ENCODE results near the gene C6orf163.
"Not testable (repeated sequence)": the region's sequence is repeated elsewhere in the genome, so short reads cannot be mapped to it uniquely, and the experiment has no call there.

C6orf163 gene

DNA sequence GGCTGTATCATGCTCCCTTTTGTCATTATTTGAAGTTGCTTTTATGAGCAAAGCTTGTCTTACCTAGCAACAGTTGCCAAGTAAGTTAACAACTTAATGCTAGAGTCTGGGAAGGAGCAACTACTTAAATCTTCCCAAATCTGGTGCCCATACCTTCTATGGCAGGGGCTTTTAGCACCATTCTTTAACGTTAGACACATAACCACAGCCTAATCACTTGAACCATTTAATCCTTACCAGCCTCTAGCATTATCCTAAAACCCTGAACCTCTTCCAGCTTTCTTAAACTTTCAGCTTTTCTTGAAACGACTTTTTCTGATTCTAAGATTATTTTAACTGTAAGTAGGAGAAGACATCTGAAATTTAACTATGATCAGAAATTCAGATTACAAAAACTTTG, at the start of gene C6orf163:
Gene C6orf163 (plus strand): TSS at position 83 of the 400 bp plus-strand sequence. CDS start 287 bp downstream, at position 370.
- DNase-seq = no peak

DNA sequence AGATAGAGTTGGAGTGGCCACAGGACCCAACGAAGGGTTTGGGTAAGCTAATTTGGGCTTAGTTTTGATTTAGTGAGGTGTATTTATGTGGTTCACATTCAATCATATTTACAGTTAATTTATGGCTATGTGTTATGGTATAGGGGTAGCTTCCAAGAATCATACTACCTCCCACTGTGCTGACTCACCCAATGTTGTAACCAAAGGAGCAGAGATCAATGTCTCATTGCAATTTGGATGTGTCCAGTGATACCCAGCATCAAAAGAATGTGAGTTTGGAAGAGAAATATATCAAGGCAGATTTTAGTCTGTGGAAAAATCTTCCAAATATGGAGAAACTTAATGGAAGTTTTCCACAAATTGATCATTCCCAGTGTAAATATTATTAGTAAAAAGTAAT, 47.5 kb upstream of the C6orf163 start:
- no peak for DNase-seq

DNA sequence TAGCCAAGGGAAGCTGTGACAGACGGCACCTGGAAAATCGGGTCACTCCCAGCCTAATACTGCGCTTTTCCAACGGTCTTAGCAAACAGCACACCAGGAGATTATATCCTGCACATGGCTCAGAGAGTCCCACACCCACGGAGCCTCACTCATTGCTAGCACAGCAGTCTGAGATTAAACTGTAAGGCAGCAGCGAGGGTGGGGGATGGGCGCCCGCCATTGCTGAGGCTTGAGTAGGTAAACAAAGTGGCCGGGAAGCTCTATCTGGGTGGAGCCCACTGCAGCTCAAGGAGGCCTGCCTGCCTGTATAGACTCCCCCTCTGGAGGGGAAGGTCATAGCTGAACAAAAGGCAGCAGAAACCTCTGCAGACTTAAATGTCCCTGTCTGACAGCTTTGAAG, 43.3 kb upstream of the C6orf163 start:
- DNase-seq = not testable (repeated sequence)

DNA sequence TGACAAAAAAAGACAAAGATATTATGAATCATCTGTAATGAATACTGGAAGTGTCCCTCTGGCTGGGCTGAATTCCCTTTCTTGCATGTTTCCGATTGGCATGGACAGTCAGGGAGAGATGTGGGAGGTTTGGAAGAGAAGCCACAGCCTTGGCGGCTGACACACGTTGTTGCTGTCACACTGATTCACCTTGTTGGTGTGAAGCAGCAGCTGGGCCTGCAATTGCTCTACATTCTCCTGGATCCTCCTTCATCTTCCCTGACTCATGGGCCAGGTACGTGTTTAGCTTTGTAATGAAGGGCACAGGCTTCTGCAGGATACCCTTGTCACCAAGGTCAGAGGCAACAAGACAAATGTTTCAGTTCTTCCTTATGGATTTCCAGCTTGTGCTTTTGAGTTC, 35.6 kb upstream of the C6orf163 start:
- no peak for DNase-seq

DNA sequence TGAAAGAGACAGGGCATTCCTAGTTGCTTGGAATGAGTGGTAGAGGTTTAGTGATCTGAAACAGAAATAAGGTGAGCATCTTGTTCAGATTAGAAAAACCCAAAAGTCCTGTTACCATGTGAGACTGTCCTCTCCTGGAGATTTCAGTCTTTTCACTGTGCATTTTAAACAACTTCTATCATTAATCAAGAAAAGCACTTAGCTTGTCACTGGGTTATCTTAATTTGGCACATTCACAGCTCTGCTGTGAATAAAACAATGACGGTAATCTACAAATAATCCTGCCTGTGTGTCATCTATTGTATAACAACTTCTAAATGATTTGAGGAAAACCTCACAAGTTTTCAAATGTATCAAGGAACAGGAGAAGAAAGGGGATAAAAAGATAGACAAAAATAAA, 31.8 kb upstream of the C6orf163 start:
- DNase-seq = no peak

DNA sequence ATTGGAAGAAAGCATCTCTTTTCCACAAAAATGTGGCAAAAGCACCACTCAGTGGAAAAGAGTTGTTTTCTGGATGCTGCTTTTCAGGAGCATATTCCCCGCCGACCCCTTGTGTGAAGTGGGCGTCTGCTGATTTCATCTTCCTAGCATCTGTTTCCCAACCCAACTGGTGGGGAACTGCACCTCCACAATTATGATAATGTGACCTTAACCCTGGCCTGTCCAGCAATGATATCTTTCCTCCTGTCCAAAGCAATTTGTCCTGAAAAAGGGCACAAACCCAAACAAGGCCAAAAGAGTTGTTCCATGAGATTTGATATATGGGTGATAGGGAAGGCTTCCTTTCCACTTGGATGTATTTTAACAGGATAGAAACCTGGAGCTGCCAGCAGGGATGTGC, 29.5 kb upstream of the C6orf163 start:
- no peak for DNase-seq

DNA sequence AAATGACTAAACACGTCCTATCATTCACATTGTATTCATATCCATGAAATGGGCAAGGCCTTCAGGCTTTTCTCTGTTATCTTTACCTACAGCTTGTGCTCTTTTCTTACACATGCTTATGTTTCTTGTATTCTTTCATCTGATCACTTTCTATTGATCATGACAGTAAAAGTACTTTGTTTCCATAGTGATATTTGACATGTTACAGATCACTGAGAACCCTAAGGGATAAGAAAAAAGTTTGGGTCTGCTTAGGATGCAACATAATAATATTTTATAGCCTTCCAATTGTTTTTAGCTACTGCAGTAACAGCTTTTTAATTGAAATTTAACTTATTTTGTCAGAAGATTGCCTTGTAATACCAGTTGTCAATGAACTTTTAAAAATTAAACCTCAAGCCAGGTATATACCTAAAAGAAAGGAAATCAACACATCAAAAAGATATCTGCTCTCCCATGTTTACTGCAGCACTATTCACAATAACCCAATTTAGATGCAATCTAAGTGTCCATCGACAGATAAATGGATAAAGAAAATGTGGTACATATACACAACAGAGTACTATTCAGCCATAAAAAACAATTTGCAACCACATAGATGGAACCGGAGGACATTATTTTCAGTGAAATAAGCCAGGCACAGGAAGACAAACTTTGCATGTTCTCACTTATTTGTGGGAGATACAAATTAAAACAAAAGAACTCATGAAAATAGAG, 25.2 kb upstream of the C6orf163 start:
- no peak for DNase-seq

DNA sequence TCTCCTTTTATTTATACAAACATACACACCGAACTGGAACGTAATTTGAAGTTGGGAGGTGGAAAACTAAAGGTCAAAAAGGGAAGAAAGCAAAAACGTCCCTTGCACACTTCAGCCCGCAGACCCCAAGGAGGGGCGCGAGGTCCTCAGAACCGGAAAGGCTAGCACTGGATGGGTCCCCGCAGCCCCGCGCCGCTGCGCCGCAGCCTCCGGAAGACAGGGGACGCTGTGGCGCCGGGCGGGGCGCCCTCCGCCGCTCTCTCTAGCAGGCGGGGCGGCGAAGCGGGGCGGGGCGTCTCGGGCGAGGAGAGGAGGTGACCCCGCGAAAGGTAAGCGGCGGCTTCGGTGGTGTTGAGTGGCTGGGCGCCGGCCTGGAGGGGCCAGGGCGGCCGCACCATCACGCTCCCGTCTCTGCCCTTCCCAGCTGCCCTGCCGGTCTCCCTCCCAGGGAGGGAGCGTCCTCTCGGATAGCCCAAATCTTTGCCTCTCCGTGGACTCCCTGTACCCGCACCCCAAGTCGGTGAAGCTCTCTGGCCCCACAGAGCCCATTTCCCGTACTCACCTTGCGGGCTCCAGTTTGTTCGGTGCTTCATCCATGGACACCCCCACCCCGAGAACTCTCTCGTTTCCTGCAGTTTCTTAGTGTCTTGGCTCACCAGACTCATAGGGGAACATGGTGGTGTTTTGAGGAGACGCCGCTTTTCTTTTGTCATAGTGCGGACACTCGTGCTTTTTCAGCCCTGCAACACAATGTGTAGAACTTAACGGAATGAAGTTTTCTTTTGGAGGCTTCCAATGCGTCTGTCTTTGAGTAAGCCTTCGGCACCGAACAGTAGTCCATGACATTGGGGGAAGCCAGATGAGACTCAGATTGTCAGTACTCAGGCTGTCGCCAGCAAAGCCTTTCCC, 22.1 kb upstream of the C6orf163 start, which contains the start of gene SMIM8:
Gene SMIM8 (plus strand): TSS at position 285 of the 909 bp plus-strand sequence. CDS start 14,444 bp downstream, outside the sequence.
- peak in 53 of 56 donors; percentile 4 to 82 (median 54) for DNase-seq

DNA sequence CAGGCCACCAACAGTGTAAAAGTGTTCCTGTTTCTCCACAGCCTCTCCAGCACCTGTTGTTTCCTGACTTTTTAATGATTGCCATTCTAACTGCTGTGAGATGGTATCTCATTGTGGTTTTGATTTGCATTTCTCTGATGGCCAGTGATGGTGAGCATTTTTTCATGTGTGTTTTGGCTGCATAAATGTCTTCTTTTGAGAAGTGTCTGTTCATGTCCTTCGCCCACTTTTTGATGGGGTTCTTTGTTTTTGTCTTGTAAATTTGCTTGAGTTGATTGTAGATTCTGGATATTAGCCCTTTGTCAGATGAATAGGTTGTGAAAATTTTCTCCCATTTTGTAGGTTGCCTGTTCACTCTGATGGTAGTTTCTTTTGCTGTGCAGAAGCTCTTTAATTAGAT, 20.7 kb upstream of the C6orf163 start:
- not testable (repeated sequence) for DNase-seq

DNA sequence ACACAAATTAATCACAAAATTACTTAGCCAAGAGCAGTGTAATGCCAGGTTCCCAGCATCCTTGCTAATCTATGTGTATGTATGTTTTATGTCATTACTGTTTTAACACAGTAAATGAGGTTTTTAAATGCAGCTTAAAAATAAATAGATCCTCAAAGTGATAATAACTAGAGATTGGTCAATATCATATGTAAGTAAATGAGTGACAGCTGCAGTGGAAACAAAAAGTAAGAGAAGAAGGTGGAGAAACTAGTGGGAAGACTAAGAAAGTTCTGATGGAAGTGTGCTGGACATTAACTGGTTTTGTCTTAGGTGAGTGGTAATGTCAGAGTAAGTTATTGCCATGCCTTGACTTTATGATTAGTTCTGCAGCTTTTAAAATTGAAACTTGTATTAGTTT, 13.7 kb upstream of the C6orf163 start:
- DNase-seq = no peak

DNA sequence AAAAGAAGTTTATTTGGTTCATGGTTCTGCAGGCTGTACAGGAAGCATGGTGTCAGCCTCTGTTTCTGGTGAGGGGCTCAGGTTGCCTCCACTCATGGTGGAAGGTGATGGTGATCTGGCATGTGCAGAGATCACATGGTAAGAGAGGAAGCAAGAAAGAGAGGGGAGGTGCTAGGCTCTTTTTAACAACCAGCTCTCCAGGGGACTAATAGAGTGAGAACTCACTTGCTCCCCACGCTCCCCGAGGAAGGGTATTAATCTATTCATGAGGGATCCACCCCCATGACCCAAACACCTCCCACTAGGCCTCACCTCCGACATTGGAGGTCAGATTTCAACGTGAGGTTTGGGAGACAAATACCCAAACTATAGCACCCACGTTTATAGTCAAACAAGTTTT, 11.6 kb upstream of the C6orf163 start:
- DNase-seq = no peak

DNA sequence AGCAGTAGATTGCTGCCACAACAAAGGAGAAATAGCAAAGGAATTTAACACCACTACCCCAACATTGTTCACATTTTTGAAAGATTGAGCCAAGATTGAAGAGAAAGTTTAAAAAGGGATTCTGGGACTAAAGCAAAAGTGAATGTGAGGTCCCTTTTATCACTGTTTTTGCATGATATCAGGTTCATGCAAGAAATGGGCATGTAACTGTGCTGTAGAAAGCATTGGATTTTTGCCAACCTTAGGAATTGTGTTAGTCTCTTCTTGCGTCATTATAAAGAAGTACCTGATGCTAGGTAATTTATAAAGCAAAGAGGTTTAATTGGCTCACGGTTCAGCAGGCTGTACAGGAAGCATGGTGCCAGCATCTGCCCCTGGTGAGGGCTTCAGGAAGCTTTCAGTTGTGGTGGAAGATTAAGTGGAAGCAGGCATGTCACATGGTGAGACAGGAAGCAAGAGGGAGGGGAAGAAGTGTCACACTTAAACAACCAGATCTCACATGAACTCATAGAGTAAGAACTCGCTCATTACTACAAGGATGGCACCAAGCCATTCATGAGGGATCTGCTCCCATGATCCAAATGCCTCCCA, 10.9 kb upstream of the C6orf163 start:
- no peak for DNase-seq

DNA sequence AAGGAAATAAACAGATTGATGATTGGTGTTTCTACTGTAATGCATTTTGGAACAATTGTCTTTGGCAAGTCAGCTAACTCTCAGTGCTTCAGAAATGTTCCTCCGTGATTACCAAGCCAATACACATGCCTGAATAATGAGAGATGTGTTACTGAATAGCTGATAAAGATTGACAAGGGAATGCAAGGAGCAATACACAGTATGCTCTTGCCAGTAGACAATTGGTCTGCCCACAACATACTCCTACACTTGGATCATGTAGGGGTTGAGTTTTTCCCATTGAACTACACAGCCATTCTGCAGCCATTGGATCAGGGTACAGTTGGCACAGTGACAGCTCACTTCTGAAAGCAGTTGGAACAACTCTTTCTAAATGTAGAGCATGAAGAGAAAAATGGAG, 9.9 kb upstream of the C6orf163 start:
- no peak for DNase-seq

DNA sequence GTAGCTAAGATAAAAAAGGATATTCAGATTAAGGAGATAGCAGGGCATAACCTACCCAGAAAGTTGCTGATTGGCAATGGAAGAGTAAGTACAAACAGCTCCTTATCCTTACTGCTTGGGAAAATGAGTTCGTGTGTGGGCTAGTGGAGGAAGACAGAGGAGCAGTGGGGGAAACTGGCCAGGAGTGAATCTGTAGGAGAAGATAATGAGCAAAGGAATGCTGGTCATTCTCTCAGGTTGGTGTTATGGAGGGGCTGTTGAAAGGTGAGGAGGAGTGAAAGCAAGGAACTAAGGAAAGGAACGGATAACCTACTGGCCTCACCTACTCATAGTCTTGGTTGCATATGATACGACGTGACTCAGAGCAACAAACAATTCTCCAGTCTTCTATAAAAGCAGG, 8.2 kb upstream of the C6orf163 start:
- DNase-seq = no peak

DNA sequence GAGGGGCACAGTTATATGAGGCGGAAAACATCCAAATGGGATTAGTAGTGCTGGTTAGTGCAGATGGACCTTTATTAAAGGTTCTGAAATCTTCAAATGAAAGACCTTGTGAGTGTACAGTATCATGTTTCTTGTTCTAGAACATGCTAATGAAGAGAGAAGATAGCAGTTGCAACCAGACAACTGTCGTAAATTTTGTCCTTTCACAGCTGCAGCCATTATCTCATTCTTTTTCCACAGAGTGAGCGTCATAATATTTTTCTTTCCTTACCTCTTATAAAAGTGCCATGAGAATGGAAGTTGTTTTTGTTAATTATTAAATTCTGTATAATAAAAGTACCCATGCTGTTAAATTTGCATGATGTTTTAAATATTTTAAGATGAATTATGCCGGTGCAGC, 4.4 kb upstream of the C6orf163 start:
- DNase-seq = no peak

DNA sequence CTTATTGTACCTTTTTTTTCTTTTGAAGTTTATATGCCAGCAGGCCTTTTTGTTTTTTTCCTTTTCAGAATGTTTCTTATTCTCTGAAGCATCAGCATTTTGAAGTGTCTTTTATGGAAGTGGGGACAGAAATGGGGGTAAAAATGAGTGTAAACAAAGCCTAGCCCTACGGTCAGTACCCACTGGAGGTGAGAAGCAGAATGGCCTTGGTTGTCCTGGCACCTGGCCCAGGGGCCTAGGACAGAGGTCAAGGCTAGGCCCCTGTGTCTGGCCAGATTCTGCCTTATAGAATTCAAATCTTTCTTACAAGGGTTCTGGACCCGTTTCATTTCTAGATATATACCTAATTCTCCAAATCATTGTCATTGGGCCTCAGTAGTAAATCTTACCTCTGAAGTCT, 3.5 kb upstream of the C6orf163 start:
- no peak for DNase-seq

DNA sequence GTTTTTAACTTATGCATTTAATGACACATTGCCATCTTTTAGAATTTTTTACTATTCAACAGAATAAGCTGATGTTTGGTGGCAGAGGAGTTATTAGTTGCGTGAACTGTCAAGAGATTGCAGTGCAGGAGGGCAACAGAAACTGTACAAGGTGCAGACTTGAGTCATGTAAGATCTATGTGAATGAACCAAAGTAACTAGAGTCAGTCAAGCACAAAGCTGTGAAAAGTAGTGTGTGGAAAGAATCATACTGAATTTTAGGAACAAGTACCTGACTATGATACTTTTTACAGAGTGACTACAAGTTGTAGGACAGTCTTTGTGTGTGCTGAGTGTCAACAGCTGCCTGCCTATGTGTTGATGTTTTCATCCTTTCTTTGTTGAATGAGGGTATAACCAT, 2.7 kb upstream of the C6orf163 start:
- no peak for DNase-seq

DNA sequence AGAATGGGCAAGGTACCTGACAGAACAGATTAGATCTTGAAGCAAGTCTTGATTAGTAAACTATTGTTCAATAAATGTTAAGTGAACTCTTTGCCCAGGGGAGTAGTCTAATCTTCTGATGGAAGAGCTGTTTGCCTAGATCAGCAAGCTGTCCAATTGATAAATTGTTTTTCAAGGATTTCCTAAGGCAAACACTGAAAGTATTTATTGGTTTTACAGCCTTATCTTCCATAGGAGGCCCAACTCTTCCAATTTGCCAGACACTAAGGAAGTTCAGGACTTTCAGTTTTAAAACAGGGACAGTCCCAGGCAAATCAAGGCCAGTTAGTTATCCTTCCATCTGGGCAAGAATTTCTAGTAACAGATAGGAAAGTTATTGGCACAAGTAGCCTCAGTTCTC, 1.8 kb upstream of the C6orf163 start:
- DNase-seq = no peak

DNA sequence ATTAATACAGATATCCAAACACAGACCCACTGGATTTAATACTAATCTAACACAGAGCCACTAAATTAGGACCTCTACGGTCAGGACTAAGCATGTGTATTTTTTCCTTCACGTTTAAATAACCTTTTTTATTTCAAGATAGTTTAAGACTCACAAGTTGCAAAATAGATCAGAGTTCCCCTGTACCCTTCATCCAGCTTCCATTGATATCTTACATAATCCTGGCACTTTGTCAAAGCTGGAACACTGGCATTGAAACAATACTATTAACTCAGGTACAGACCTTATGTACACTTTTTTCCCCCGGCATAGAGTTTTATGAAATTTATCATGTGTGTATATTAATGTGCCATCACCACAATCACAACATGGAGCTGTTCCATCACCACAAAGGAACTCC, 2.1 kb downstream of the C6orf163 start:
- no peak for DNase-seq

DNA sequence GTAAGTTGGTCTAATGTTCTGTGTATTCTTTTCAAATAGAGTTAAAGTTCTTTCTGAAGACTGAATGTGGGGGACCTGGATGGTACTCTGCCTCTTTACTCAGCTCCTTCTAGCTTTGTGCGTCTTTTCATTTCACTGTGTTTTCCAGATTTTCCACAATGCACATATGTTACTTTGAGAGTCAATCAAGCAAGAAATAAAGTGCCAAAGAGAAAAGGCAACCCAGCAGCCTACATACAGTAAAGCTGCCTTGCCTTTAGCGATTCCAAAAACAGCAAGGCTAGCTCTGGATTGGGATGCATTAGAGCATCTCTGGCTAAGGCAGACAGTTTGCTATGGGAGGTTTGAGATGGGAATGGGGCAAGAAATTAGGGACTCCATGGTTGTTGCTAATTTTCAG, 5.3 kb downstream of the C6orf163 start:
- DNase-seq = no peak

DNA sequence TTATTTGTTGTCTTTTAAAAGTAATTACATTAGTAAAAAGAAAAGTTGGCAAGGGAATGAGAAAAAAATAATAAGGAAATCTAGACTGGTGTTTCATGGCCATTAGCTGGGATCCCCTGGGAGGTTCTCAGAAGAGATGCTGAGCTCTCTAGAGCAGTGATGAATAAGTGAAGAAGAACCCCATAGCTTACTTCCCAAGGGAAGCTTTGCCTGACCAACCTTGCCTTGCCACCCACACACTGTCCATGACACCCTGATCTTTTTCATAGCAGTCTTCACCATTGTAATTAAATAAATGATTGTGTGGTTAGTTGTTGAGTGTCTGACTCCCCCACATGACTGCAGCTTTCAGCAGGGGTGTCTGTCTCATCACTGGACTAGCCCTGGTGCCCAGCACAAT, 5.9 kb downstream of the C6orf163 start:
- no peak for DNase-seq

DNA sequence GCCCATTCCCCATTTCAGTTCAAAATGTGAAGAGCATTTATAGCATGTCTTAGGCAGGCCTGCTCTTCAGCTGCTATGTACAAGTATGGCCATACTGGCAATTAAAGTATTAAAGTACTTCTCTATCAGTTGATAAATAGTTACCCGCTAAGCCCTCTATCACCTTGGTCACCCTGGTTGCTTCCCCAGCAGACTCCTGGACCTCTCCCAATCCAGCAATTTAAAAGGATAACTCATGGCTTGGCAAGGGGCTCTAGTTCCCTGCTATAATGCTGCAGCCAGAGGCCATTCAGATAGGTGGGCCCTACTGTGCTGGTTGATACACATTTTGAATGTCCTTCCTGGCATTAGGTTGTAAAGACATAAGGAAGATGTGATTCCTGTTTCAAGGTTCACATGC, 7.0 kb downstream of the C6orf163 start:
- no peak for DNase-seq

Data from amygdala (tissue), 56 donors.